HepG2 (cell line): Measurements from ENCODE around the gene ZNF526.

Experiments
- KLF16 ChIP-seq, 2 experiments: sonication (generic) in 1 of 2; formaldehyde crosslinking in 1 of 2; IDR thresholded peaks; 2 replicates each; pipeline versions ENCODE4 v1.6.1 to v1.8.0; 2016 to 2023; ENCODE audit warnings: missing genetic modification reagents in 2 of 2, missing compliant biosample characterization in 1 of 2
- MAFF ChIP-seq: IDR thresholded peaks from 2 replicates; pipeline ENCODE4 v1.6.1; 2011; ENCODE audit warnings: low read depth, low read length, improper control_type of control experiment
- NR3C1 ChIP-seq: sonication (generic); formaldehyde crosslinking; IDR thresholded peaks from 2 replicates; pipeline ENCODE4 v1.4.0; 2020; ENCODE audit warnings: missing genetic modification reagents
- POLR2A ChIP-seq, 2 experiments: IDR thresholded peaks; 2 replicates each; pipeline ENCODE4 v1.6.1; 2011; ENCODE audit warnings: low read depth in 2 of 2, low read length in 2 of 2, mild to moderate bottlenecking in 1 of 2, moderate library complexity in 1 of 2; ENCODE audit not compliant: insufficient read depth in 1 of 2
- RNF2 ChIP-seq: fragments of 450-650 bp; conservative IDR thresholded peaks from 2 replicates; pipeline ENCODE4 v1.6.1; 2016; ENCODE audit warnings: low read depth
- SNAPC2 ChIP-seq: sonication (generic); formaldehyde crosslinking; IDR thresholded peaks from 2 replicates; pipeline ENCODE4 v1.8.1; 2022; ENCODE audit warnings: mild to moderate bottlenecking, missing genetic modification reagents
- SRSF1 ChIP-seq: fragments of 200-400 bp; formaldehyde crosslinking; optimal IDR thresholded peaks from 2 replicates; pipeline ENCODE3; 2017; ENCODE audit warnings: mild to moderate bottlenecking, low read depth, low read length, moderate library complexity
- ZNF749 ChIP-seq: sonication (generic); formaldehyde crosslinking; IDR thresholded peaks from 2 replicates; pipeline ENCODE4 v1.8.0; 2022; ENCODE audit warnings: mild to moderate bottlenecking, missing genetic modification reagents, moderate library complexity, borderline replicate concordance
- ZNF792 ChIP-seq: IDR thresholded peaks from 2 replicates; pipeline ENCODE4 v1.6.1; 2016
- TF ChIP-seq, protein P1 (sequence below): sonication (generic); formaldehyde crosslinking; IDR thresholded peaks from 2 replicates; pipeline ENCODE4 v1.9.0; 2022; ENCODE audit warnings: low read depth, missing genetic modification reagents
- TF ChIP-seq, protein P2 (sequence below): sonication (generic); formaldehyde crosslinking; IDR thresholded peaks from 2 replicates; pipeline ENCODE4 v1.5.0; 2020; ENCODE audit warnings: mild to moderate bottlenecking, missing genetic modification reagents, moderate library complexity
- TF ChIP-seq, protein P3 (sequence below), 2 experiments: sonication (generic) in 1 of 2; formaldehyde crosslinking in 1 of 2; IDR thresholded peaks; 2 replicates each; pipeline versions ENCODE4 v1.5.1 to v1.6.1; 2011 to 2020; ENCODE audit warnings: borderline replicate concordance in 1 of 2, low read depth in 1 of 2, low read length in 1 of 2, mild to moderate bottlenecking in 1 of 2, missing genetic modification reagents in 1 of 2, moderate library complexity in 1 of 2

DNA sequence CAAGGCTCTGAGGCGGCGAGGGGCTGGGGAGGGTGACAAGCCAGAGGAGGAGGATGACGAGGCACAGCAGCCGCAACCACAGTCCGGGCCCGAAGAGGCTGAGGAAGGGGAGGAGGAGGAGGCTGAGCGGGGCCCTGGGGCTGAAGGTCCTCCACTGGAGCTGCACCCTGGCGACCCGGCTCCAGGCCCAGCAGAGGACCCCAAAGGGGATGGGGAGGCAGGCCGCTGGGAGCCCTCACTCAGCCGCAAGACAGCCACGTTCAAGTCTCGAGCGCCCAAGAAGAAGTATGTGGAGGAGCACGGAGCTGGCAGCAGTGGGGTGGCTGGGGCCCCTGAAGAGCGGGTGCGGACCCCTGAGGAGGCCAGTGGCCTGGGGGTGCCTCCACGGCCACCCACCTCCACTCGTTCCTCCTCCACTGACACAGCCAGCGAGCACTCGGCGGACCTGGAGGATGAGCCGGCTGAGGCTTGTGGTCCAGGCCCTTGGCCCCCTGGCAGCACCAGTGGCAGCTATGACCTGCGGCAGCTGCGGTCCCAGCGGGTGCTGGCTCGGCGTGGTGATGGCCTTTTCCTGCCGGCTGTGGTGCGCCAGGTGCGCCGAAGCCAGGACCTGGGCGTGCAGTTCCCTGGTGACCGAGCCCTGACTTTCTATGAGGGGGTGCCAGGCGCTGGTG is 51.9 kb downstream of the ZNF526 start:
- TF ChIP-seq SNAPC2 (no peak), RNF2 (no peak), POLR2A (IDR thresholded peaks at IDR 0.05; ENCODE audit: insufficient read depth in 1 of 2, low read depth in 2 of 2, low read length in 2 of 2) (no peak), MAFF (no peak), ZNF749 (CRISPR knock-in tag) (no peak), NR3C1 (CRISPR knock-in tag) (no peak), SRSF1 (no peak), KLF16 (CRISPR knock-in tag; IDR thresholded peaks at IDR 0.05) (no peak), ZNF792 (CRISPR knock-in tag) (no peak)
- TF ChIP-seq, protein P1, sequence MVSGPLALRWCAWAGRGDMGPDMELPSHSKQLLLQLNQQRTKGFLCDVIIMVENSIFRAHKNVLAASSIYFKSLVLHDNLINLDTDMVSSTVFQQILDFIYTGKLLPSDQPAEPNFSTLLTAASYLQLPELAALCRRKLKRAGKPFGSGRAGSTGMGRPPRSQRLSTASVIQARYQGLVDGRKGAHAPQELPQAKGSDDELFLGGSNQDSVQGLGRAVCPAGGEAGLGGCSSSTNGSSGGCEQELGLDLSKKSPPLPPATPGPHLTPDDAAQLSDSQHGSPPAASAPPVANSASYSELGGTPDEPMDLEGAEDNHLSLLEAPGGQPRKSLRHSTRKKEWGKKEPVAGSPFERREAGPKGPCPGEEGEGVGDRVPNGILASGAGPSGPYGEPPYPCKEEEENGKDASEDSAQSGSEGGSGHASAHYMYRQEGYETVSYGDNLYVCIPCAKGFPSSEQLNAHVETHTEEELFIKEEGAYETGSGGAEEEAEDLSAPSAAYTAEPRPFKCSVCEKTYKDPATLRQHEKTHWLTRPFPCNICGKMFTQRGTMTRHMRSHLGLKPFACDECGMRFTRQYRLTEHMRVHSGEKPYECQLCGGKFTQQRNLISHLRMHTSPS (CRISPR knock-in tag) = no peak
- TF ChIP-seq, protein P2, sequence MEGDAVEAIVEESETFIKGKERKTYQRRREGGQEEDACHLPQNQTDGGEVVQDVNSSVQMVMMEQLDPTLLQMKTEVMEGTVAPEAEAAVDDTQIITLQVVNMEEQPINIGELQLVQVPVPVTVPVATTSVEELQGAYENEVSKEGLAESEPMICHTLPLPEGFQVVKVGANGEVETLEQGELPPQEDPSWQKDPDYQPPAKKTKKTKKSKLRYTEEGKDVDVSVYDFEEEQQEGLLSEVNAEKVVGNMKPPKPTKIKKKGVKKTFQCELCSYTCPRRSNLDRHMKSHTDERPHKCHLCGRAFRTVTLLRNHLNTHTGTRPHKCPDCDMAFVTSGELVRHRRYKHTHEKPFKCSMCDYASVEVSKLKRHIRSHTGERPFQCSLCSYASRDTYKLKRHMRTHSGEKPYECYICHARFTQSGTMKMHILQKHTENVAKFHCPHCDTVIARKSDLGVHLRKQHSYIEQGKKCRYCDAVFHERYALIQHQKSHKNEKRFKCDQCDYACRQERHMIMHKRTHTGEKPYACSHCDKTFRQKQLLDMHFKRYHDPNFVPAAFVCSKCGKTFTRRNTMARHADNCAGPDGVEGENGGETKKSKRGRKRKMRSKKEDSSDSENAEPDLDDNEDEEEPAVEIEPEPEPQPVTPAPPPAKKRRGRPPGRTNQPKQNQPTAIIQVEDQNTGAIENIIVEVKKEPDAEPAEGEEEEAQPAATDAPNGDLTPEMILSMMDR (CRISPR knock-in tag) = no peak
- TF ChIP-seq, protein P3, sequence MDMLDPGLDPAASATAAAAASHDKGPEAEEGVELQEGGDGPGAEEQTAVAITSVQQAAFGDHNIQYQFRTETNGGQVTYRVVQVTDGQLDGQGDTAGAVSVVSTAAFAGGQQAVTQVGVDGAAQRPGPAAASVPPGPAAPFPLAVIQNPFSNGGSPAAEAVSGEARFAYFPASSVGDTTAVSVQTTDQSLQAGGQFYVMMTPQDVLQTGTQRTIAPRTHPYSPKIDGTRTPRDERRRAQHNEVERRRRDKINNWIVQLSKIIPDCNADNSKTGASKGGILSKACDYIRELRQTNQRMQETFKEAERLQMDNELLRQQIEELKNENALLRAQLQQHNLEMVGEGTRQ (IDR thresholded peaks at IDR 0.05; ENCODE audit: low read depth, low read length) = no peak
- TF ChIP-seq, protein P3 (CRISPR knock-in tag; IDR thresholded peaks at IDR 0.05; ENCODE audit: borderline replicate concordance) = no peak
